CD14-positive monocyte (primary cell): ENCODE data around the gene TPCN1. TPM values are rescaled to one million over a fixed set of nuclear protein-coding genes. Genes with fewer than 3 reads are reported as not detected.
A peak's percentile ranks its signal among the peaks of the same experiment; 100 is the strongest.

ENCODE experiments used
- DNase-seq, 3 donors: peaks; one replicate each; pipeline ENCODE4 v3.0.0-alpha.2; 2011 to 2022
- H2AFZ ChIP-seq: 2 replicates; pipeline ENCODE4 v1.6.0; 2012; ENCODE audit warnings: mild to moderate bottlenecking, low read depth, low read length, inconsistent platforms; ENCODE audit not compliant: insufficient read depth, poor library complexity, severe bottlenecking
- H3K27ac ChIP-seq, 2 donors: 1 replicate in 1 of 2; 2 replicates in 1 of 2; pipeline ENCODE4 v1.5.1; 2012 to 2013; ENCODE audit warnings: low read length in 2 of 2, control low read depth in 1 of 2, inconsistent platforms in 1 of 2, low read depth in 1 of 2, mild to moderate bottlenecking in 1 of 2
- H3K27me3 ChIP-seq, 2 donors: one replicate each; pipeline versions ENCODE4 v1.6.0 to v1.6.1; 2011 to 2013; ENCODE audit warnings: low read length in 2 of 2; ENCODE audit not compliant: control insufficient read depth in 2 of 2, insufficient read depth in 2 of 2
- H3K36me3 ChIP-seq, 2 donors: replicated peaks in 1 of 2; 1 replicate in 1 of 2; 2 replicates in 1 of 2; pipeline versions ENCODE4 v1.5.1 to v1.6.1; 2012 to 2013; ENCODE audit warnings: low read length in 2 of 2, control low read depth in 1 of 2, inconsistent platforms in 1 of 2, mild to moderate bottlenecking in 1 of 2; ENCODE audit not compliant: insufficient read depth in 2 of 2, control insufficient read depth in 1 of 2
- H3K4me1 ChIP-seq, 2 donors: 1 replicate in 1 of 2; 2 replicates in 1 of 2; pipeline versions ENCODE4 v1.5.1 to v1.6.1; 2012 to 2013; ENCODE audit warnings: low read length in 2 of 2, control low read depth in 1 of 2, inconsistent platforms in 1 of 2, mild to moderate bottlenecking in 1 of 2, moderate library complexity in 1 of 2; ENCODE audit not compliant: insufficient read depth in 2 of 2, control insufficient read depth in 1 of 2
- H3K4me2 ChIP-seq: replicated peaks from 2 replicates; pipeline ENCODE3; 2012; ENCODE audit warnings: low read length, moderate library complexity, mild to moderate bottlenecking; ENCODE audit not compliant: poor library complexity, severe bottlenecking; ENCODE audit errors: extremely low read depth
- H3K4me3 ChIP-seq, 3 experiments: fragments of 200-600 bp in 1 of 3; sonication (generic) in 1 of 3; replicated peaks in 1 of 3; 1 replicate in 2 of 3; 2 replicates in 1 of 3; pipeline ENCODE4 v1.5.1; 2011 to 2013; ENCODE audit warnings: low read length in 3 of 3, mild to moderate bottlenecking in 3 of 3, control low read depth in 2 of 3, low read depth in 2 of 3, inconsistent platforms in 1 of 3, moderate library complexity in 1 of 3
- H3K79me2 ChIP-seq: 2 replicates; pipeline ENCODE4 v1.6.0; 2012; ENCODE audit warnings: mild to moderate bottlenecking, control low read depth, inconsistent platforms, low read length, moderate library complexity; ENCODE audit not compliant: insufficient read depth
- H3K9ac ChIP-seq: 2 replicates; pipeline ENCODE4 v1.6.0; 2017; ENCODE audit warnings: low read length, mild to moderate bottlenecking; ENCODE audit not compliant: insufficient read depth, poor library complexity, severe bottlenecking
- H3K9me3 ChIP-seq, 2 donors: replicated peaks in 1 of 2; 1 replicate in 1 of 2; 2 replicates in 1 of 2; pipeline versions ENCODE4 v1.5.1 to v1.6.1; 2012 to 2013; ENCODE audit warnings: low read length in 2 of 2, control low read depth in 1 of 2; ENCODE audit not compliant: control insufficient read depth in 1 of 2, insufficient read depth in 1 of 2
- H4K20me1 ChIP-seq: 2 replicates; pipeline ENCODE4 v1.6.0; 2012; ENCODE audit warnings: mild to moderate bottlenecking, low read length, control low read depth, moderate library complexity; ENCODE audit not compliant: insufficient read depth
- H3K27ac Mint-ChIP-seq, 7 donors: one replicate each; pipeline ENCODE4 v1.8.0; 2020; ENCODE audit warnings: mild to moderate bottlenecking in 7 of 7, mixed read lengths in 7 of 7, moderate library complexity in 6 of 7, inconsistent platforms in 2 of 7
- H3K27me3 Mint-ChIP-seq, 3 donors: one replicate each; pipeline ENCODE4 v1.8.0; 2021 to 2022; ENCODE audit warnings: low read depth in 3 of 3, mild to moderate bottlenecking in 3 of 3, mixed read lengths in 3 of 3, moderate library complexity in 3 of 3, inconsistent platforms in 1 of 3
- H3K36me3 Mint-ChIP-seq, 2 donors: one replicate each; pipeline ENCODE4 v1.8.0; 2020; ENCODE audit warnings: mixed read lengths in 2 of 2, inconsistent platforms in 1 of 2, mild to moderate bottlenecking in 1 of 2
- H3K4me1 Mint-ChIP-seq: one replicate; pipeline ENCODE4 v1.8.0; 2020; ENCODE audit warnings: mild to moderate bottlenecking, mixed read lengths
- H3K4me3 Mint-ChIP-seq, 2 donors: one replicate each; pipeline ENCODE4 v1.8.0; 2020; ENCODE audit warnings: mild to moderate bottlenecking in 2 of 2, mixed read lengths in 2 of 2, moderate library complexity in 1 of 2
- H3K9me3 Mint-ChIP-seq, 7 donors: one replicate each; pipeline ENCODE4 v1.8.0; 2020 to 2022; ENCODE audit warnings: mixed read lengths in 7 of 7, mild to moderate bottlenecking in 6 of 7, moderate library complexity in 6 of 7, inconsistent platforms in 2 of 7
- CTCF ChIP-seq: fragments of 200-600 bp; IDR thresholded peaks from one replicate; pipeline ENCODE4 v1.8.0; 2022; ENCODE audit warnings: antibody characterized with exemption, mild to moderate bottlenecking
- WGBS: methylation state at CpG from one replicate; pipeline ENCODE4 v1.1.5; 2013; ENCODE audit warnings: missing lambda C conversion rate; ENCODE audit not compliant: insufficient coverage; 5-methylcytosine and 5-hydroxymethylcytosine counted together
- intact Hi-C, 2 donors: fragments of 100-400 bp; cut with micrococcal nuclease; formaldehyde crosslinking; loops; one replicate each; pipeline versions ENCODE4 v1.15.0 to v1.15.1; 2023
- polyA plus RNA-seq, 3 donors: library from polyadenylated mRNA; depleted of rRNA in 1 of 3; unstranded in 2 of 3; stranded (reverse) in 1 of 3; fragments of 300-500 nt in 2 of 3; fragments of >200 nt in 1 of 3; fragmentation: Illumina TruSeq in 2 of 3; gene quantifications; 1 replicate in 2 of 3; 2 replicates in 1 of 3; pipeline ENCODE4 v1.2.3, GENCODE V29; 2012 to 2021

TPCN1 gene
- polyA plus RNA-seq, 3 donors, result 20.4 to 110 (median 34.9) TPM

DNA sequence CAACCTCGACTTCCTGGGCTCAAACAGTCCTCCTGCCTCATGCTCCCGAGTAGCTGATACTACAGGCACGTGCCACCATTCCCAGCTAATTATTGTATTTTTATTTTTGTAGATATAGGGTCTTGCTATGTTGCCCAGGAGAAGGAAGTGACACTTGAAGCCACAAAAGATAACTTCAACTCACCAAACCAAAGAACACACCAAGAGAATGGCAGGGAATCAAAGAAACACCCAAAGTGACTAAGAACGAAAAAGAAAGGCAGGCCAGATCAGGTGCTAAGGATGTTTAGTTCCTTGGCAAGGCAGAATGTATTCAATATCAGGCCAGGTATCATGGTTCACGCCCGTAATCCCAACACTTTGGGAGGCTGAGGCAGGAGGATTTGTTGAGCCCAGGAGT, 10.1 kb upstream of the TPCN1 start:
- no peak for TF ChIP-seq CTCF
- peaks cover 0 to 3% (median 0%) of the 10 kb centered on the region in 7 donors for H3K9me3 Mint-ChIP-seq
- intact Hi-C loops, result loop anchor here in 1 of 2 donors (10.0 kb wide), 1 partner anchor 124 kb away; the partner anchor contains the start of gene SLC8B1
- Histone ChIP-seq H3K79me2 (peaks cover 14% of the 10 kb centered on the region), H3K9me3 (no peaks in the 10 kb centered on the region), H3K36me3 (no peaks in the 10 kb centered on the region), H3K27ac (no peak overlapping the region), H3K27me3 (no peaks in the 10 kb centered on the region), H3K4me2 (no peak overlapping the region), H3K4me3 (no peak overlapping the region), H3K4me1 (peaks cover 92 to 99% of the 10 kb centered on the region in 2 donors), H3K9ac (no peak overlapping the region), H2AFZ (no peak overlapping the region), H4K20me1 (no peaks in the 10 kb centered on the region)
- peak overlapping the region in 2 of 7 donors; percentile 43 to 75 for H3K27ac Mint-ChIP-seq
- WGBS, result 92% methylated on average over 3 of the region's 6 CpGs
- H3K36me3 Mint-ChIP-seq, result peaks cover 10 to 14% of the 10 kb centered on the region in 2 donors
- H3K27me3 Mint-ChIP-seq, result peaks cover 0 to 5% (median 0%) of the 10 kb centered on the region in 3 donors
- no peak for DNase-seq
- H3K4me3 Mint-ChIP-seq, result no peak overlapping the region
- H3K4me1 Mint-ChIP-seq, result peaks cover 90% of the 10 kb centered on the region

GRCh38 chr12:113214895-113215400, 6.3 kb upstream of the TPCN1 start:
- Histone ChIP-seq H3K27me3 (no peaks in the 10 kb centered on the region), H3K9ac (peak overlapping the region; percentile 47), H3K79me2 (peaks cover 12% of the 10 kb centered on the region), H4K20me1 (no peaks in the 10 kb centered on the region), H3K4me1 (peaks cover 79 to 82% of the 10 kb centered on the region in 2 donors), H3K4me3 (peak overlapping the region in 1 of 3 experiments; percentile 48), H3K36me3 (no peaks in the 10 kb centered on the region), H2AFZ (no peak overlapping the region), H3K27ac (peak overlapping the region; percentile 58 to 87), H3K9me3 (no peaks in the 10 kb centered on the region), H3K4me2 (peak overlapping the region; percentile 67)
- TF ChIP-seq CTCF, result peak; percentile 45
- no CpG with 5 or more reads among the region's 5 CpGs for WGBS
- peak; percentile 92 to 99 (median 98) for DNase-seq
- intact Hi-C loops, result loop anchor here (1.0 to 10.0 kb wide), 3 partner anchors 8 to 120 kb away; partner anchors contain the start of gene SLC8B1 (in 1 of the 2)
- Mint-ChIP-seq H3K9me3 (no peaks in the 10 kb centered on the region), H3K36me3 (peaks cover 6 to 8% of the 10 kb centered on the region in 2 donors), H3K4me1 (peaks cover 71% of the 10 kb centered on the region), H3K27ac (peak overlapping the region; percentile 96 to 99 (median 98)), H3K4me3 (peak overlapping the region; percentile 56 to 86), H3K27me3 (no peaks in the 10 kb centered on the region)
